GM23248 (cell line): ENCODE results near the gene INPPL1.

Experiments
- EZH2 ChIP-seq: fragments of 200-600 bp; sonication (generic); IDR thresholded peaks from 2 replicates; pipeline ENCODE4 v1.6.1; 2018; ENCODE audit warnings: antibody characterized with exemption, mild to moderate bottlenecking; ENCODE audit not compliant: insufficient read depth, poor library complexity, severe bottlenecking
- EZH2phosphoT487 ChIP-seq: fragments of 200-600 bp; sonication (generic); IDR thresholded peaks from 2 replicates; pipeline ENCODE4 v1.6.1; 2018; ENCODE audit warnings: antibody characterized with exemption, moderate library complexity, mild to moderate bottlenecking, low read depth; ENCODE audit not compliant: insufficient read depth

DNA sequence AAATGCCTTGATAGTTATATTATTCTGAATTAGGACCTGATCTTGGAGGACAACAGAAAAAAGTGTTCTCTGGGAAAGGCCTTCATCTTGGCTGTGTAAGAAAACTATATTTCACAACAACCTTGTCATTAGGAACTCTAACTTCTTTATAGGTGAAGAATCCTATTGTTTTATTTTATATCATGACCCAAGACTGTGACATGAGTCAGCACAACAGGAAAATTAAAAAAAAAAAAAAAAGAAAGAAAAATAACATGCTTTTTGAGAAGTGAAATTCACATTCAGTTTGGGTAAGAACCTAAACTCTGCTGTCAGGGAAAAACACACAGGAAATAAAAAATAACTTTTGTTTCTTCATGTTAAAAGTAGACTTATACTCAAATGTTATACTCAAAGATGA, 19.7 kb upstream of the INPPL1 start:
- TF ChIP-seq EZH2 (no peak), EZH2phosphoT487 (no peak)
